Upper lobe of left lung (tissue), 6 donors: ENCODE measurements around the gene PRKN. TPM values are rescaled to one million over a fixed set of nuclear protein-coding genes. Genes with fewer than 3 reads are reported as not detected.

ENCODE experiments used
- ATAC-seq, 2 donors: fragments of 200-7000 bp; cut with Tn5 transposase; one replicate each; pipeline ENCODE4 v1.9.1; 2022; ENCODE audit warnings: mild to moderate bottlenecking in 2 of 2, moderate library complexity in 2 of 2; ENCODE audit not compliant: low FRiP score in 2 of 2
- DNase-seq, 2 donors: peaks; one replicate each; pipeline ENCODE4 v3.0.0-alpha.2; 2019 to 2020
- H3K27ac ChIP-seq, 4 donors: fragments of 200-600 bp; sonication (generic); one replicate each; pipeline ENCODE4 v1.5.1; 2016 to 2019
- H3K27me3 ChIP-seq, 4 donors: fragments of 200-600 bp; sonication (generic); one replicate each; pipeline ENCODE4 v1.5.1; 2017 to 2019
- H3K36me3 ChIP-seq, 4 donors: fragments of 200-600 bp; sonication (generic); one replicate each; pipeline ENCODE4 v1.5.1; 2016 to 2019
- H3K4me1 ChIP-seq, 4 donors: fragments of 200-600 bp; sonication (generic); one replicate each; pipeline ENCODE4 v1.5.1; 2018 to 2019
- H3K4me3 ChIP-seq, 4 donors: fragments of 200-600 bp; sonication (generic); one replicate each; pipeline ENCODE4 v1.5.1; 2017 to 2019; ENCODE audit warnings: mild to moderate bottlenecking in 2 of 4, moderate library complexity in 1 of 4
- H3K9me3 ChIP-seq, 4 donors: fragments of 200-600 bp; sonication (generic); one replicate each; pipeline ENCODE4 v1.5.1; 2018 to 2019
- CTCF ChIP-seq, 6 experiments: fragments of 450-650 bp in 4 of 6; fragments of 200-600 bp in 2 of 6; sonication (generic) in 2 of 6; IDR thresholded peaks; one replicate each; pipeline ENCODE4 v1.5.1; 2016 to 2019; ENCODE audit warnings: antibody characterized with exemption in 6 of 6
- EP300 ChIP-seq, 4 donors: sonication (generic); formaldehyde crosslinking; IDR thresholded peaks; one replicate each; pipeline ENCODE4 v1.5.1; 2017; ENCODE audit warnings: antibody characterized with exemption in 4 of 4, control low read depth in 2 of 4
- POLR2A ChIP-seq, 4 donors: fragments of 450-650 bp; IDR thresholded peaks; one replicate each; pipeline ENCODE4 v1.5.1; 2016 to 2017; ENCODE audit warnings: antibody characterized with exemption in 4 of 4, mild to moderate bottlenecking in 2 of 4
- POLR2AphosphoS5 ChIP-seq, 2 donors: sonication (generic); formaldehyde crosslinking; IDR thresholded peaks; one replicate each; pipeline ENCODE4 v1.5.1; 2017; ENCODE audit warnings: antibody characterized with exemption in 2 of 2
- WGBS, 2 donors: methylation state at CpG; one replicate each; pipeline ENCODE4 v1.1.5; 2017 to 2018; 5-methylcytosine and 5-hydroxymethylcytosine counted together
- total RNA-seq, 6 donors: library from RNA; depleted of rRNA in 4 of 6; stranded (reverse); fragments of >200 nt in 4 of 6; gene quantifications; one replicate each; pipeline versions ENCODE4 v1.1.0 to v1.2.1, GENCODE V29; 2016 to 2021
- donor health status: DM: no; HTN: no; CAD: no; lungs with moderate emphysema.
- donor health status: DM: no; HTN: yes; CAD: no; lungs with severe emphysema.

The PRKN gene
- total RNA-seq, 6 donors from 2014 or later: 2.7 to 29.3 (median 5.5) TPM

DNA sequence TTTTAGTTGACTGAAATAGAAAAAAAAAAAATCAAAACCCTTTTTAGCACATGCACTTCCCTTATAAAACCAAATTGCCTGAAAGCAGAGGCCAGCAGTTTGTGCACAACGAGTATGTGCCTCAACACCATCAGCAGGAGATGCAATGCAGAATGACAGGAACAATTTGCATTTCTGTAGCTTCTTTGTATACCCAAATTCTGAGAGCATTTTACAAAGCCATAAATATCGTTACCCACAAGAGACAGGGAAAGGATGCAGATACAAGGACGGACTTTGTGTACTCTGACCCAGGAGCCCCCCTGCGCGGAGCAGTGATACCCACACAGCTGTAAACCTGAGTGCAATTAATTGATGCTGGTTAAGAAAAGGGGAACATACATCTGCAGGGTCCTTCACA is 285.6 kb downstream of the PRKN start:
- H3K27me3 ChIP-seq: no peaks in the 10 kb centered on the region
- DNase-seq: no peak

DNA sequence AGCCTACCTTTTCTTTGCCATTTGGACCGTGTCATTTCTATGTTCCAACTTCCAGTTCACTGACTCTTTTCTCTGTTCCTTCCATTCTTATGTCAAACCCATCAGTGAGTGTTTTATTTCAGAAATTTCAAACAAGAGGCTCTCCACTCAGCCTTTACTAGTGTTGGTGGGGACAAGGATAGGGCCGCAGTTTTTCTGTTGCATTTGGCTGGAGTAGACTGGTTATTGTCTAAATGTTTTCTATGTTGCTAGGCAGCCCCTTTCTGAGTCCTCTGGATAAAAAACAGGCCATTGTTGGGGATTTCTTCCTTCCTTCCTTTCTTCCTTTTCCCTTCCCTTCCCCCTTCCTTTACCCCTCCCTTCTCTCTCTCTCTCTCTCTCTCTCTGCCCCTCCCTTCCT is 288.6 kb downstream of the PRKN start:
- Histone ChIP-seq H3K4me3 (no peak overlapping the region), H3K9me3 (peaks cover 0 to 7% (median 0%) of the 10 kb centered on the region in 4 donors), H3K4me1 (no peaks in the 10 kb centered on the region), H3K27me3 (no peaks in the 10 kb centered on the region), H3K27ac (no peak overlapping the region), H3K36me3 (no peaks in the 10 kb centered on the region)
- DNase-seq (no peak), ATAC-seq (no peak)
- WGBS, 2 donors: 65 to 72% methylated on average over 2 of the region's 2 CpGs
- TF ChIP-seq POLR2A (IDR thresholded peaks at IDR 0.05): no peak
- no peak for TF ChIP-seq CTCF (IDR thresholded peaks at IDR 0.05)
- no peak for TF ChIP-seq POLR2AphosphoS5 (IDR thresholded peaks at IDR 0.05)
- TF ChIP-seq EP300 (IDR thresholded peaks at IDR 0.05): no peak

More for the DNA sequence above, 285.6 kb downstream of the PRKN start:
- no peak for ATAC-seq
- no peak overlapping the region for H3K27ac ChIP-seq
- no peaks in the 10 kb centered on the region for H3K36me3 ChIP-seq
- no peak overlapping the region for H3K4me3 ChIP-seq
- TF ChIP-seq POLR2A (IDR thresholded peaks at IDR 0.05) (no peak), EP300 (IDR thresholded peaks at IDR 0.05) (no peak), POLR2AphosphoS5 (IDR thresholded peaks at IDR 0.05) (no peak), CTCF (IDR thresholded peaks at IDR 0.05) (no peak)
- 86 to 88% methylated on average over 5 of the region's 5 CpGs for WGBS, 2 donors
- peaks cover 0 to 7% (median 0%) of the 10 kb centered on the region in 4 donors for H3K9me3 ChIP-seq
- H3K4me1 ChIP-seq: no peaks in the 10 kb centered on the region

DNA sequence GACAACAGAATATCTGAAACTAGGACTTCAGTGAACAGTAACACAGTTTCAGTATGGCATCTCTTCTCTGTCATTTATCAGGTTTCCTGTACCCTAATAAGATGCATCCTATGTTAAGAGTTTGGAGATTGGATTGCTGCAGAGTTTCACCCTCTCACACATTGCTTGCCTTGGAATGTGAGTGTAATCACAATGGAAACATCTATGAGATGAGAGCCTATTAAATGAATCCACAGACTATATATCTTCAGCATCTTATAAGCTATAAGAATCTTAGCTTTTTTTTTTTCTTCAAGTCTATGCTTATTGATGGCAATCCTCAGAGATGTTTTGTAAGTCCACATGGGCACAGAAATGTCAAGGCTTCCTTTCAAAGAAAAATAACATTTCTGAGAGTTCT is 292.5 kb downstream of the PRKN start:
- TF ChIP-seq EP300 (IDR thresholded peaks at IDR 0.05) (no peak), CTCF (IDR thresholded peaks at IDR 0.05) (no peak), POLR2A (IDR thresholded peaks at IDR 0.05) (no peak), POLR2AphosphoS5 (IDR thresholded peaks at IDR 0.05) (no peak)
- no peak overlapping the region for H3K4me3 ChIP-seq
- DNase-seq: no peak
- ATAC-seq: no peak
- H3K27ac ChIP-seq: no peak overlapping the region
- no peaks in the 10 kb centered on the region for H3K27me3 ChIP-seq
- H3K36me3 ChIP-seq: no peaks in the 10 kb centered on the region
- no peaks in the 10 kb centered on the region for H3K4me1 ChIP-seq
- H3K9me3 ChIP-seq: peaks cover 0 to 7% (median 0%) of the 10 kb centered on the region in 4 donors

DNA sequence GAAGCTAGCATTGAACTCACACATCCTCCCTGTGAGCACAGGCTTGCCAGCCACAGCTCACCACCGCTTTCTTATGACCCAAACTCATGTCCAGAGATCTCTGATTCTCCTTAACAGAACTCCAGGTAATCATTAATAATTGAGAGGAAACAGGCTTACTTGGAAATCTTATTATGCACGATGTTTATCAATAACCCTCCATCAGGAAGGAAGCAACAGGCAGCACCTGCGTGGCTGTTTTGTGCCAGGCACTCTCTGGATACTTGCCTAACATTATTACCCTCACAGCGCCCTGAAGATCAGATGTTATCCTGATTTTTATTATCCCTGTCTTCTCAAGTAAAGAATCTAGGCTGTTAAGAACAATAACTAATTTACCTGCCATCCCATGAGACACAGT is 306.6 kb downstream of the PRKN start:
- H3K36me3 ChIP-seq: no peaks in the 10 kb centered on the region
- 72% methylated on average over 4 of the region's 4 CpGs for WGBS, 2 donors
- no peak for ATAC-seq

DNA sequence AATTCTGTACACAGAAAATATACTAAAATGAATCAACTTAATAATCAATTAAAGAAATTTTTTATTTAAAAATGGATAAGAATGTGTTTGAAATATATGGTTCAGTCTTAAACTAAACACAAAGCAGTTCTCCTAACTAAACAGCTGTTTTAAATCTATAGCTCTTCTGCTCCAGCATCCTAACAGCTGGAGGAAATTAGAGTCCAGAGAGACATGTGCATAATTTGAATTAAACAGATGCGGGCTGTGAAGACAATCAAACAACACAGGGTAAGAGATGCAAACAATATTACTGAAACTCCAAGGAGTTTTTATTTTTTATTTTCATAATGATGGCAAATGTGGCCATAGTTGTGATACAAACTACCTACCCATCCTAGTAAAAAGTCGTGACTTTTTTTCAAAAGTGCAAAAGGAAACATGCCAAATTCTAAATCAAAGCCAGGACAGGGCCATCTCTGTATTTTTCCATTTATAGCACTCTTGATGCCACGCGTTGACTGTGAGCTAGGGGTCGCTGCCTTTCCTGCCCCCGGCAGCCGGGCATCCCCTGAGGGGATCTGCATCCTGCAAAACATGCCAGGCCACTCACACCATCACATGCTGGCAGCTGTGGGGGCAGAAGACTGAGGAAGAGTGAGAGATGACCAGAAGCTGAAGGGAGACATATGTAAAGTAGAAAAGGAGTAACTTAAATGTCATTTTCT is 310.6 kb downstream of the PRKN start:
- no peak overlapping the region for H3K27ac ChIP-seq
- DNase-seq (peak in 1 of 2 donors; percentile 29), ATAC-seq (no peak)
- H3K27me3 ChIP-seq: no peaks in the 10 kb centered on the region
- no peak overlapping the region for H3K4me3 ChIP-seq
- TF ChIP-seq CTCF (IDR thresholded peaks at IDR 0.05) (no peak), POLR2AphosphoS5 (IDR thresholded peaks at IDR 0.05) (no peak), POLR2A (IDR thresholded peaks at IDR 0.05) (no peak), EP300 (IDR thresholded peaks at IDR 0.05) (no peak)
- 68 to 76% methylated on average over 7 of the region's 7 CpGs for WGBS, 2 donors
- no peaks in the 10 kb centered on the region for H3K4me1 ChIP-seq
- H3K36me3 ChIP-seq: no peaks in the 10 kb centered on the region
- H3K9me3 ChIP-seq: no peaks in the 10 kb centered on the region

More for the DNA sequence above, 306.6 kb downstream of the PRKN start:
- no peak for TF ChIP-seq EP300 (IDR thresholded peaks at IDR 0.05)
- no peak for TF ChIP-seq POLR2A (IDR thresholded peaks at IDR 0.05)
- TF ChIP-seq POLR2AphosphoS5 (IDR thresholded peaks at IDR 0.05): no peak
- H3K9me3 ChIP-seq: no peaks in the 10 kb centered on the region
- no peaks in the 10 kb centered on the region for H3K27me3 ChIP-seq
- no peak for DNase-seq
- no peaks in the 10 kb centered on the region for H3K4me1 ChIP-seq
- no peak overlapping the region for H3K27ac ChIP-seq
- no peak overlapping the region for H3K4me3 ChIP-seq
